ENCODE results near the gene WFDC10B. TPM values are rescaled to one million over a fixed set of nuclear protein-coding genes. Genes with fewer than 3 reads are reported as not detected.

Gene WFDC10B
- polyA plus RNA-seq, 1 of the 3 experiments (the other 2 are of a cell fraction), result not detected

DNA sequence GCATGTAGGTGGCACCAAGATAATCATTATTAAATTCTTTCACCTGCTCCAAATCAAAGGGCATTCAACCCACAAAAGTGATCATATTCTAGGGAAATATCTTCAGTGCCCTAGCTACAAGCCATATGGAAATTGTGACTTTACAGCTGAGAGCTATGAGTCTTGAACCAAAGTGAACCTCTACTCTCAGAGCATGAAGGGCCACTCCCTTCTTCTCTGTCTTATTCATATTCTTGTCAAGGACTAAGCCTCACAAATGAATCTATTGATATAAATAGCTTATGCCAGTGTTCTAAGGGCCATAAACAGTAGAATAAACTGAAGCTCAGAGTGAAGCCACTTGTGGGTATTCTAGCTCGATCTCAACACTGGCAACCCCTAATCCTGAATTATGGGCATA, 46.9 kb upstream of the WFDC10B start:
- H3K79me2 ChIP-seq (ENCODE audit: insufficient read depth), result no peaks in the 10 kb centered on the region
- POLR2A ChIA-PET, result no interaction called here
- H3F3A ChIP-seq (replicated peaks; ENCODE audit: insufficient read depth), result no peaks in the 10 kb centered on the region

GRCh38 chr20:45745015-45745414, 40.2 kb upstream of the WFDC10B start:
- Histone ChIP-seq H3K4me2 (no peak overlapping the region), H3K4me1 (ENCODE audit: control insufficient read depth in 1 of 2, insufficient read depth in 2 of 2, low read depth in 1 of 2, low read length in 1 of 2) (no peaks in the 10 kb centered on the region), H3K79me2 (ENCODE audit: insufficient read depth) (no peaks in the 10 kb centered on the region), H3K9ac (no peak overlapping the region), H3K9me2 (no peaks in the 10 kb centered on the region), H3F3A (replicated peaks; ENCODE audit: insufficient read depth) (no peaks in the 10 kb centered on the region), H3K27ac (ENCODE audit: low read depth in 2 of 2, low read length in 1 of 2) (no peak overlapping the region), H4K20me1 (ENCODE audit: insufficient read depth) (no peaks in the 10 kb centered on the region), H3K36me3 (replicated peaks in 1 of 2; ENCODE audit: control insufficient read depth in 1 of 2, insufficient read depth in 2 of 2, low read length in 1 of 2) (no peaks in the 10 kb centered on the region), H3K4me3 (ENCODE audit: low read depth in 2 of 2, low read length in 1 of 2) (no peak overlapping the region), H3K27me3 (ENCODE audit: insufficient read depth) (no peaks in the 10 kb centered on the region; the same call in 1 of the 2 replicates), H3K9me3 (no peaks in the 10 kb centered on the region), H2AFZ (ENCODE audit: low read depth) (no peak overlapping the region)
- ChIA-PET POLR2A (no interaction called here), CTCF (interaction anchor here (1.1 to 2.5 kb wide), 2 partner anchors 26 to 607 kb away, joined by 3 to 10 read pairs; no protein-coding TSS in a partner anchor)
- DNase-seq, result no peak
- TF ChIP-seq CHD2 (IDR thresholded peaks at IDR 0.05; ENCODE audit: low read length, partially characterized antibody), result no peak
- TF ChIP-seq REST (IDR thresholded peaks at IDR 0.05; ENCODE audit: low read depth, low read length), result no peak
- no peak for TF ChIP-seq TCF12 (IDR thresholded peaks at IDR 0.05)
- TF ChIP-seq TAF1 (IDR thresholded peaks at IDR 0.05; ENCODE audit: borderline replicate concordance, low read depth, low read length), result no peak
- TF ChIP-seq EP300 (IDR thresholded peaks at IDR 0.05; ENCODE audit: borderline replicate concordance in 1 of 2, low read depth in 1 of 2, low read length in 1 of 2), result no peak
- no peak for TF ChIP-seq MXI1 (IDR thresholded peaks at IDR 0.05; ENCODE audit: low read depth, low read length)
- TF ChIP-seq SIN3A (IDR thresholded peaks at IDR 0.05; ENCODE audit: borderline replicate concordance, low read depth, low read length), result no peak
- no peak for TF ChIP-seq RCOR1 (IDR thresholded peaks at IDR 0.05; ENCODE audit: low read length)
- TF ChIP-seq MAX (IDR thresholded peaks at IDR 0.05; ENCODE audit: low read depth), result no peak
- TF ChIP-seq SMC3 (IDR thresholded peaks at IDR 0.05; ENCODE audit: low read depth, low read length), result no peak
- TF ChIP-seq USF1 (IDR thresholded peaks at IDR 0.05; ENCODE audit: borderline replicate concordance, low read depth), result no peak
- no peak for TF ChIP-seq GATA2 (CRISPR knock-in tag; IDR thresholded peaks at IDR 0.05)
- no peak for TF ChIP-seq FOXJ3 (CRISPR knock-in tag; IDR thresholded peaks at IDR 0.05)
- no peak for TF ChIP-seq EZH2phosphoT487 (IDR thresholded peaks at IDR 0.05; ENCODE audit: borderline replicate concordance, low read depth)
- no peak for TF ChIP-seq TEAD4 (IDR thresholded peaks at IDR 0.05; ENCODE audit: borderline replicate concordance, insufficient read depth)
- no peak for TF ChIP-seq NRF1 (IDR thresholded peaks at IDR 0.05; ENCODE audit: low read depth, low read length)
- TF ChIP-seq ELF1 (IDR thresholded peaks at IDR 0.05), result no peak
- no peak for TF ChIP-seq MEF2A (IDR thresholded peaks at IDR 0.05; ENCODE audit: borderline replicate concordance, low read depth)
- TF ChIP-seq RXRA (IDR thresholded peaks at IDR 0.05; ENCODE audit: borderline replicate concordance, low read depth), result no peak

More for the DNA sequence above, 46.9 kb upstream of the WFDC10B start:
- Histone ChIP-seq H3K9me2 (no peaks in the 10 kb centered on the region), H3K4me1 (ENCODE audit: control insufficient read depth in 1 of 2, insufficient read depth in 2 of 2, low read depth in 1 of 2, low read length in 1 of 2) (no peaks in the 10 kb centered on the region), H2AFZ (ENCODE audit: low read depth) (no peak overlapping the region), H3K4me2 (no peak overlapping the region), H3K9me3 (no peaks in the 10 kb centered on the region), H4K20me1 (ENCODE audit: insufficient read depth) (no peaks in the 10 kb centered on the region), H3K9ac (no peak overlapping the region), H3K4me3 (ENCODE audit: low read depth in 2 of 2, low read length in 1 of 2) (no peak overlapping the region), H3K27me3 (ENCODE audit: insufficient read depth) (no peaks in the 10 kb centered on the region; the same call in 1 of the 2 replicates), H3K36me3 (replicated peaks in 1 of 2; ENCODE audit: control insufficient read depth in 1 of 2, insufficient read depth in 2 of 2, low read length in 1 of 2) (no peaks in the 10 kb centered on the region), H3K27ac (ENCODE audit: low read depth in 2 of 2, low read length in 1 of 2) (no peak overlapping the region)
- CTCF ChIA-PET, result interaction anchor here (0.6 to 3.7 kb wide), 2 partner anchors 19 to 458 kb away, joined by 3 to 25 read pairs; no protein-coding TSS in a partner anchor
- no peak for TF ChIP-seq EP300 (IDR thresholded peaks at IDR 0.05; ENCODE audit: borderline replicate concordance in 1 of 2, low read depth in 1 of 2, low read length in 1 of 2)
- no peak for TF ChIP-seq SIN3A (IDR thresholded peaks at IDR 0.05; ENCODE audit: borderline replicate concordance, low read depth, low read length)
- TF ChIP-seq JUND (IDR thresholded peaks at IDR 0.05), result no peak
- TF ChIP-seq RXRA (IDR thresholded peaks at IDR 0.05; ENCODE audit: borderline replicate concordance, low read depth), result no peak
- no peak for TF ChIP-seq USF1 (IDR thresholded peaks at IDR 0.05; ENCODE audit: borderline replicate concordance, low read depth)
- no peak for TF ChIP-seq ELF1 (IDR thresholded peaks at IDR 0.05)
- TF ChIP-seq FOXJ3 (CRISPR knock-in tag; IDR thresholded peaks at IDR 0.05), result no peak
- TF ChIP-seq CHD2 (IDR thresholded peaks at IDR 0.05; ENCODE audit: low read length, partially characterized antibody), result no peak
- 7% methylated on average over 1 of the region's 1 CpG for WGBS (ENCODE audit: low lambda C conversion rate)
- DNase-seq, result no peak
